ENCODE measurements around the gene PLCB4. TPM values are rescaled to one million over a fixed set of nuclear protein-coding genes. Genes with fewer than 3 reads are reported as not detected.

PLCB4 gene
- total and polyA plus RNA-seq, 7 donors = 9.7 to 21.0 (median 12.4) TPM

GRCh38 chr20:9319687-9320384, 250.9 kb downstream of the PLCB4 start:
- no peak for TF ChIP-seq POLR2A (IDR thresholded peaks at IDR 0.05)
- no peak for TF ChIP-seq CTCF (IDR thresholded peaks at IDR 0.05)
- TF ChIP-seq POLR2AphosphoS5 (IDR thresholded peaks at IDR 0.05) = no peak
- DNase-seq = no peak
- Histone ChIP-seq H3K27ac (peak overlapping the region in 2 of 4 donors; percentile 9 to 14), H3K4me1 (peaks cover 0 to 15% (median 11%) of the 10 kb centered on the region in 4 donors), H3K36me3 (no peaks in the 10 kb centered on the region), H3K4me3 (no peak overlapping the region), H3K27me3 (no peaks in the 10 kb centered on the region), H3K9me3 (no peaks in the 10 kb centered on the region)
- intact Hi-C loops (cut with DNase I) = no loop called here
- WGBS, 2 donors = 23 to 48% methylated on average over 7 of the region's 7 CpGs

- TF ChIP-seq CTCF (IDR thresholded peaks at IDR 0.05) = no peak
- no peak for TF ChIP-seq EP300 (IDR thresholded peaks at IDR 0.05)
- TF ChIP-seq POLR2A (IDR thresholded peaks at IDR 0.05) = no peak
- TF ChIP-seq POLR2AphosphoS5 (IDR thresholded peaks at IDR 0.05) = no peak
- no peaks in the 10 kb centered on the region for H3K9me3 ChIP-seq
- DNase-seq = no peak
- H3K4me1 ChIP-seq = peaks cover 0 to 15% (median 11%) of the 10 kb centered on the region in 4 donors
- WGBS, 2 donors = 91 to 93% methylated on average over 2 of the region's 2 CpGs
- H3K4me3 ChIP-seq = no peak overlapping the region
- H3K27me3 ChIP-seq = no peaks in the 10 kb centered on the region
- H3K27ac ChIP-seq = no peak overlapping the region
- no peaks in the 10 kb centered on the region for H3K36me3 ChIP-seq
- intact Hi-C loops (cut with DNase I) = no loop called here
Observed at GRCh38 chr20:9321007-9321406, 252.1 kb downstream of the PLCB4 start.

- WGBS, 2 donors = 82 to 89% methylated on average over 1 of the region's 1 CpG
- no peaks in the 10 kb centered on the region for H3K36me3 ChIP-seq
- intact Hi-C loops (cut with DNase I) = no loop called here
Observed at GRCh38 chr20:9322661-9323060, 253.8 kb downstream of the PLCB4 start.

GRCh38 chr20:9323622-9324021, 254.7 kb downstream of the PLCB4 start:
- 74 to 91% methylated on average over 4 of the region's 4 CpGs for whole genome bisulfite sequencing, 2 donors
- peaks cover 0 to 15% (median 11%) of the 10 kb centered on the region in 4 donors for H3K4me1 ChIP-seq
- H3K27me3 ChIP-seq = no peaks in the 10 kb centered on the region
- intact Hi-C loops (cut with DNase I) = no loop called here
- no peaks in the 10 kb centered on the region for H3K9me3 ChIP-seq
- H3K4me3 ChIP-seq = no peak overlapping the region
- TF ChIP-seq EP300 (IDR thresholded peaks at IDR 0.05) = no peak
- TF ChIP-seq POLR2A (IDR thresholded peaks at IDR 0.05) = no peak
- H3K27ac ChIP-seq = no peak overlapping the region
- DNase-seq = no peak
- H3K36me3 ChIP-seq = no peaks in the 10 kb centered on the region

More at GRCh38 chr20:9322661-9323060, 253.8 kb downstream of the PLCB4 start:
- TF ChIP-seq POLR2AphosphoS5 (IDR thresholded peaks at IDR 0.05) (no peak), EP300 (IDR thresholded peaks at IDR 0.05) (no peak), POLR2A (IDR thresholded peaks at IDR 0.05) (no peak), CTCF (IDR thresholded peaks at IDR 0.05) (no peak)
- Histone ChIP-seq H3K4me1 (peaks cover 0 to 15% (median 11%) of the 10 kb centered on the region in 4 donors), H3K9me3 (no peaks in the 10 kb centered on the region), H3K27ac (no peak overlapping the region), H3K27me3 (no peaks in the 10 kb centered on the region), H3K4me3 (no peak overlapping the region)
- no peak for DNase-seq

- WGBS, 2 donors = 33 to 71% methylated on average over 4 of the region's 4 CpGs
- TF ChIP-seq CTCF (IDR thresholded peaks at IDR 0.05) = no peak
- no peak for TF ChIP-seq POLR2A (IDR thresholded peaks at IDR 0.05)
- no peaks in the 10 kb centered on the region for H3K36me3 ChIP-seq
- intact Hi-C loops (cut with DNase I) = no loop called here
- no peak for DNase-seq
- H3K4me3 ChIP-seq = no peak overlapping the region
- H3K9me3 ChIP-seq = no peaks in the 10 kb centered on the region
- H3K27me3 ChIP-seq = no peaks in the 10 kb centered on the region
- H3K4me1 ChIP-seq = no peaks in the 10 kb centered on the region
- no peak overlapping the region for H3K27ac ChIP-seq
Observed at GRCh38 chr20:9329355-9330101, 260.6 kb downstream of the PLCB4 start.
